Right atrium auricular region (tissue), 2 donors: ENCODE results near the gene COL4A5. TPM values are rescaled to one million over a fixed set of nuclear protein-coding genes. Genes with fewer than 3 reads are reported as not detected.

ENCODE experiments used
- DNase-seq: peaks from one replicate; pipeline ENCODE4 v3.0.0-alpha.2; 2019; ENCODE audit warnings: low spot score
- H3K27ac ChIP-seq, 2 donors: fragments of 200-600 bp; sonication (generic); 1 replicate in 1 of 2; 2 replicates in 1 of 2; pipeline ENCODE4 v1.5.1; 2016 to 2019
- H3K27me3 ChIP-seq, 2 donors: fragments of 200-600 bp; sonication (generic); one replicate each; pipeline versions ENCODE4 v1.5.1 to v1.6.0; 2017 to 2019
- H3K36me3 ChIP-seq: fragments of 200-600 bp; sonication (generic); one replicate; pipeline ENCODE4 v1.5.1; 2016
- H3K4me1 ChIP-seq, 2 donors: fragments of 200-600 bp; sonication (generic); one replicate each; pipeline versions ENCODE4 v1.5.1 to v1.6.0; 2017 to 2019
- H3K4me3 ChIP-seq, 2 donors: fragments of 200-600 bp; sonication (generic); 1 replicate in 1 of 2; 2 replicates in 1 of 2; pipeline ENCODE4 v1.5.1; 2017 to 2019; ENCODE audit warnings: mild to moderate bottlenecking in 1 of 2, moderate library complexity in 1 of 2
- H3K9me3 ChIP-seq, 2 donors: fragments of 200-600 bp; sonication (generic); one replicate each; pipeline ENCODE4 v1.5.1; 2019
- total RNA-seq, 2 donors: library from RNA; depleted of rRNA; stranded (reverse); fragments of >200 nt; gene quantifications; one replicate each; pipeline ENCODE4 v1.1.0, GENCODE V29; 2016
- TF ChIP-seq, protein P1 (sequence below), 2 donors: fragments of 200-600 bp; sonication (generic); IDR thresholded peaks; one replicate each; pipeline ENCODE4 v1.5.1; 2019; ENCODE audit warnings: antibody characterized with exemption in 2 of 2

The COL4A5 gene
- total RNA-seq, 2 donors from 2014 or later: 6.5 to 35.5 TPM

DNA sequence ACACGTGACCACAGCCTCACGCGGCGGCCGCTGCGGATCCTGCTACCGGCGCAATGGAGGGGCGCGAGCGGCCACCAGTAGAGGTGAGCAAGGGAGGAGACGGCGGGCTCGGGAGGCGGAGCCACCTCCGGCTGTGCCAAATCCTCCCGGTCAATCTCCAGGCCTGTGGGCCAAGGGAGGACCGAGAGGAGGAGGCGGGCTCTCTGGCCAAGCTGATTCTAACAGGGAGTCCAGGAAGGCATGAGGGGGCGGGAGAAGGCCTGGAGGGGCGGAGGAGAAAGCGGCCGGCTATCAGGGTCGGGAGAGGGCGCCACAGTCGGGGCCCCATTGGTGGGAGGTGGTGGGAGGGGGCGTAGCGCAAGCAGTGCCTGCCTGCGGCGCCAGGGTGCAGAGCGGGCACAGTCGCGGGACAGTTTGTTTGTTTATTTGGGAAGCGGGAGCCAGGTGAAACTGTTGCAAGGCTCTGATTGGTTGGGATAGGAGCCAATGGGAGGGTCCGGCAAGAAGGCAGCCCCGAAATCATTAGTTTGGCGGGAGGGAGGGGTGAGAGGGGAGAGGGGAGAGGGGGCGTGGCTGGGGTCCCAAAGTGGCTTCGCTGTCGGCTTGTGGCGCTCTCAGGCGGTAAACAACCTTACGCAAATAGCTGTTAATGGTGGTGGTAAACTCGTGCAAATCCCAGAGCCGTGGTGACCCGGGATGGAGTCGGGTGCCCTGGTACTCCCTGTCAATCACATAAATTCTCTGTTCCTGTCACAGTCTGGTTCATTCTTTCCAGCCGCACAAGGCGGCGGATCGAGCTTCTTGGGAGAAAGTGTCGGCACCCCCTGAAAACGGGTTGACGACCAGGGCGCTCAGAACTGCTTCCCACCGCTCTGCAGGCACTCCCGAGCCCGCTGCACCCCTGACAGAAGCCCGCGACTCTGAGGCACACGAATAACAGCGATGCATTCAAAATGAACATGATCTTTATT is 297.2 kb downstream of the COL4A5 start, which contains the start of gene IRS4:
TSS of gene IRS4 (minus strand) at position 55 of the 971 bp plus-strand sequence.
- Histone ChIP-seq H3K4me1 (peaks cover 0 to 19% of the 10 kb centered on the region in 2 donors), H3K4me3 (peak within 1 kb of the TSS; percentile 26 to 45), H3K27ac (no peak within 1 kb of the TSS), H3K9me3 (no peaks in the 10 kb centered on the region), H3K27me3 (peaks cover 0 to 7% of the 10 kb centered on the region in 2 donors), H3K36me3 (no peaks in the 10 kb centered on the region)
- no peak for DNase-seq
- TF ChIP-seq, protein P1, sequence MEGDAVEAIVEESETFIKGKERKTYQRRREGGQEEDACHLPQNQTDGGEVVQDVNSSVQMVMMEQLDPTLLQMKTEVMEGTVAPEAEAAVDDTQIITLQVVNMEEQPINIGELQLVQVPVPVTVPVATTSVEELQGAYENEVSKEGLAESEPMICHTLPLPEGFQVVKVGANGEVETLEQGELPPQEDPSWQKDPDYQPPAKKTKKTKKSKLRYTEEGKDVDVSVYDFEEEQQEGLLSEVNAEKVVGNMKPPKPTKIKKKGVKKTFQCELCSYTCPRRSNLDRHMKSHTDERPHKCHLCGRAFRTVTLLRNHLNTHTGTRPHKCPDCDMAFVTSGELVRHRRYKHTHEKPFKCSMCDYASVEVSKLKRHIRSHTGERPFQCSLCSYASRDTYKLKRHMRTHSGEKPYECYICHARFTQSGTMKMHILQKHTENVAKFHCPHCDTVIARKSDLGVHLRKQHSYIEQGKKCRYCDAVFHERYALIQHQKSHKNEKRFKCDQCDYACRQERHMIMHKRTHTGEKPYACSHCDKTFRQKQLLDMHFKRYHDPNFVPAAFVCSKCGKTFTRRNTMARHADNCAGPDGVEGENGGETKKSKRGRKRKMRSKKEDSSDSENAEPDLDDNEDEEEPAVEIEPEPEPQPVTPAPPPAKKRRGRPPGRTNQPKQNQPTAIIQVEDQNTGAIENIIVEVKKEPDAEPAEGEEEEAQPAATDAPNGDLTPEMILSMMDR (IDR thresholded peaks at IDR 0.05): no peak

DNA sequence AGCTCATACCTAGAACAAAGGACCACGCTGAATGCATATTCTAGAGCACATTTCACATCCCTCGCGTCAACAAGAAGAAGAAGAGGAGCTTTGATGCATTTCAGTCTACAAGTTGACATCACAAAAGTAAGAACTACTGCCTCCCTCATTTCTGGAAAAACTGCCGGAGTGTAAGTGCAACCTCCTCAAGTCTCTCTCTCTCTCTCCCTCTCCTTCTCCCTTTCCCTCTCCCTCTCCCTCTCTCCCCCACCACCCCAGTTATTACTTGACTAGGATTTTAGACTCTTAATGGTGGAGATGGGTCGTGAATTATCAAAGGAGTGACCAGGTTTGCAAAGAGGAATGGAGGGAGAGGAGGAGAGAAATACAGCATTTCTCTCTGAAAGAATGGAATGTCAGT is 298.1 kb downstream of the COL4A5 start:
- Histone ChIP-seq H3K27me3 (peaks cover 0 to 7% of the 10 kb centered on the region in 2 donors), H3K4me1 (peaks cover 0 to 19% of the 10 kb centered on the region in 2 donors), H3K27ac (no peak overlapping the region), H3K36me3 (no peaks in the 10 kb centered on the region), H3K9me3 (no peaks in the 10 kb centered on the region), H3K4me3 (no peak overlapping the region)
- DNase-seq: no peak
- TF ChIP-seq, protein P1 (IDR thresholded peaks at IDR 0.05): no peak

DNA sequence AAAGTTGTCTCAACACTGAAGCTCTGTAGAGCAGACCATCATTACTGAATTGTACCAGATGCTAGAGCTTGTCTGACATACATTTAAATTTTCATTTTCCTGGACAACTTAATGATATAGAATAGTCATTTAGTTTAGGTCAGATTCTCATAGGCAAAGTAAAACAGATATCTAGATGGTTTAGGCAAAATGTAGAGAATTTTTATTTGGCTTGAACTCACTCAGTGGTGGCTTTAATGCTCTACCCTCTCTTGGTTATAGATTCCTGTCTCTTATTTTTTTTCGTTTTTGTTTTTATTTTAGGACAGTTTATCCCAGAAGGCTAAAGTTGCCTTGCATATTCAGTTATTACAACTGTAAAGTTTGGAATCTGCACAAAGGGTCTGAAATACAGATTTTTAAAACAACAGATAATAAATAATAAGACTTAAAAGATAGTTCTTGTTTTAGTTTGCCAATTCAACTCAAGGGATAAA is 300.7 kb downstream of the COL4A5 start:
- TF ChIP-seq, protein P1 (IDR thresholded peaks at IDR 0.05): no peak

More for the DNA sequence above, 300.7 kb downstream of the COL4A5 start:
- no peak overlapping the region for H3K4me3 ChIP-seq
- no peak for DNase-seq
- no peaks in the 10 kb centered on the region for H3K36me3 ChIP-seq
- peaks cover 0 to 19% of the 10 kb centered on the region in 2 donors for H3K4me1 ChIP-seq
- H3K27me3 ChIP-seq: peaks cover 0 to under 1% of the 10 kb centered on the region in 2 donors
- H3K27ac ChIP-seq: no peak overlapping the region
- no peaks in the 10 kb centered on the region for H3K9me3 ChIP-seq

Other genes with a start within 250 kb of the COL4A5 start
- gene COL4A6, start 1.4 kb upstream of the COL4A5 start, total RNA-seq: 10 to 100 TPM in 1 of 2 donors, 1 to 10 TPM in 1; 4.6 to 17.7 TPM